ENCODE results near the gene EPN1. TPM values are rescaled to one million over a fixed set of nuclear protein-coding genes. Genes with fewer than 3 reads are reported as not detected.
"Not testable (repeated sequence)": the region's sequence is repeated elsewhere in the genome, so short reads cannot be mapped to it uniquely, and the experiment has no call there.

Gene EPN1
- total RNA-seq, 8 experiments from 2014 or later = 21.8 to 79.7 (median 50.3) TPM

DNA sequence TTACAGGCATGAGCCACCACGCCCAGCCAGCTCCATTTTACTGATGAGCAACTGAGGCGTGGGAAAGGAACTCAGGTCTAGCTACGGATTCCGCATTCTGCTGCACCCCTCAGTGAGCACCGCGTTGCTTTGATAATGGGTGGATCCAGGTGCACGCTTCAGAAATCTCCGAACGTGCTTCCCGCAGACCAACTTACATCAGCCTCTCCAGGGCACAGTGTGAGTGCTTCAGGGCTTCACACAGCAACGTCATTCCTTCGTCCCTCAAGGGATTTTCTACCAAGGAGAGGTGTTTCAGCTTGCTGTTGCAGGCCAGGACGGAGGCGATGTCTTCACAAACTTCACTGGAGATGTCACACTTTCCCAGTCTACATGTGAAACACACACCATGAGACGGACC is 41.5 kb downstream of the EPN1 start:
- Histone ChIP-seq H3K4me1 (replicated peaks in 1 of 2) (no peaks in the 10 kb centered on the region), H3K4me3 (no peak overlapping the region), H3K27ac (no peak overlapping the region)
- in situ Hi-C loops (cut with MboI; ENCODE audit: low pct_unique_long_range_greater_than_20kb in 2 of 9, low sequenced_read_pairs in 9 of 9, unreplicated experiment in 9 of 9) = no loop called here
- ATAC-seq (replicated peaks in 6 of 8) = no peak
- WGBS, 10 experiments = 40 to 100% (median 54%) methylated on average over 2 to 12 of the region's 15 CpGs; no CpG with 5 or more reads in 2 of the 10 experiments

DNA sequence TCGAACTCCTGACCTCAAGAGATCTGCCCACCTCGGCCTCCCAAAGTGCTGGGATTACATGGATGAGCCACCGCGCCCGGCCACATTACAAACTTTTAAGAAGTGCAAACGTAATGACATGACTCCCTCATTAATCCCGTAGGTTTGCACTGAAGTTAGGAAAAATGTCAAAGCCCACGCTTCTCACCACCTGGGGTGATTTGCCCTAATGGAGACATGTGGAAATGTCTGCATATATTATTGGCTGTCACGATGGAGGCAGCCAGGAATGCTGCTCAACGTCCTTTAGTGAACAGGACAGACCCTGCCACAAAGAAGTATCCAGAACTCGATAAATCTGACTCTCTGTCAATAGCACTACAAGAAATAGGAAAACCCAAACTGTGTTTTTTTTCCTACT is 42.2 kb downstream of the EPN1 start:
- no peak for ATAC-seq (replicated peaks in 6 of 8)
- no peak overlapping the region for H3K27ac ChIP-seq
- in situ Hi-C loops (cut with MboI; ENCODE audit: low pct_unique_long_range_greater_than_20kb in 2 of 9, low sequenced_read_pairs in 9 of 9, unreplicated experiment in 9 of 9) = no loop called here
- 0 to 80% (median 38%) methylated on average over 1 to 10 of the region's 11 CpGs; no CpG with 5 or more reads in 3 of the 10 experiments for WGBS, 10 experiments
- no peak overlapping the region for H3K4me3 ChIP-seq
- H3K4me1 ChIP-seq (replicated peaks in 1 of 2) = no peaks in the 10 kb centered on the region

DNA sequence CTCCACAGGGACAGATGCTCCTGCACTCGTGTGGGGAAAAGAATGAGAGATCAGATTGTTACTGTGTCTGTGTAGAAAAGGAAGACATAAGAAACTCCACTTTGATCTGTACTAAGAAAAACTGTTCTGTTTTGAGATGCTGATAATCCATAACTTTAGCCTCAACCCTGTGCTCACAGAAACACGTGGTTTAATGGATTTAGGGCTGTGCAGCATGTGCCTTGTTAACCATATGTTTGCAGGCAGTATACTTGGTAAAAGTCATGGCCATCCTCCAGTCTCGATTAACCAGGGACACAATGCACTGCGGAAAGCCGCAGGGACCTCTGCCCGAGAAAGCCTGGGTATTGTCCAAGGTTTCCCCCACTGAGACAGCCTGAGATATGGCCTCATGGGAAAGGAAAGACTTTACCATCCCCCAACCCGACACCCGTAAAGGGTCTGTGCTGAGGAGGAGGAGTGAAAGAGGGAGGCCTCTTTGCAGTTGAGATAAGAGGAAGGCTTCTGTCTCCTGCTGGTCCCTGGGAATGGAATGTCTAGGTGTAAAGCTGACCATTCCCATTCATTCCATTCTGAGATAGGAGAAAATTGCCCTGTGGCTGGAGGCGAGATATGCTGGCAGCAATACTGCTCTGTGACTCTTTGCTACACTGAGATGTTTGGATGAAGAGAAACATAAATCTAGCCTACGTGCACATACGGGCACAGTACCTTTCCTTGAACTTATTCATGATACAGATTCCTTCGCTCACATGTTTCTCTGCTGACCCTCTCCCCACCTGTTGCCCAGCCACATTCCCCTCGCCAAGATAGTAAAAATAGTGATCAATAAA is 43.1 kb downstream of the EPN1 start:
- H3K4me3 ChIP-seq; H3K4me1 ChIP-seq (replicated peaks in 1 of 2); in situ Hi-C loops (cut with MboI; ENCODE audit: low pct_unique_long_range_greater_than_20kb in 2 of 9, low sequenced_read_pairs in 9 of 9, unreplicated experiment in 9 of 9); ATAC-seq (replicated peaks in 6 of 8); H3K27ac ChIP-seq: not testable (repeated sequence)
- 17 to 83% (median 47%) methylated on average over 2 to 12 of the region's 13 CpGs; no CpG with 5 or more reads in 2 of the 10 experiments for WGBS, 10 experiments

DNA sequence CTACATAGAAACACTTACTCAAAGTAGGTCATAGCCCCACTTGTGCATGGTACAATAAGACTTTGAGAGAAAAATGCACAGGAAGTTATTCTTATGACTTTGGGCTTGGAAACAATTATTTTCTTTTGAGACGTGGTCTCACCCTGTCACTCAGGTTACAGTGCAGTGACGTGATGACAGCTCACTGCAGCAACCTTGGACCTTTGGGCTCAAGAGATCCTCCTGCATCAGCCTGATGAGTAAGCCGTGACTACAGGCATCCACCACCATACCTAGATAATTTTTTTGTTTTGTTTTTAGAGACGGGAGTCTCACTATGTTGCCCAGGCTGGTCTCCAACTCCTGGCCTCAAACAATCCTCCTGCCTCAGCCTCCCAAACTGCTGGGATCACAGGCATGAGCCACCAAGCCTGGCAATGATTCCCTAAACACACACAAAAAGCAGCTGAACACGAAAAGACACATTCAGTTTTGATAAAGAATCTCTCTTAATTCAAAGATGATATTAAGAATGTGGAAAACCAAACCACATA is 45.3 kb downstream of the EPN1 start:
- no peak for ATAC-seq (replicated peaks in 6 of 8)
- in situ Hi-C loops (cut with MboI; ENCODE audit: low pct_unique_long_range_greater_than_20kb in 2 of 9, low sequenced_read_pairs in 9 of 9, unreplicated experiment in 9 of 9) = no loop called here
- WGBS, 10 experiments = 0 to 80% (median 21%) methylated on average over 1 to 5 of the region's 5 CpGs; no CpG with 5 or more reads in 1 of the 10 experiments
- H3K4me3 ChIP-seq = no peak overlapping the region
- no peak overlapping the region for H3K27ac ChIP-seq
- H3K4me1 ChIP-seq (replicated peaks in 1 of 2) = no peaks in the 10 kb centered on the region

DNA sequence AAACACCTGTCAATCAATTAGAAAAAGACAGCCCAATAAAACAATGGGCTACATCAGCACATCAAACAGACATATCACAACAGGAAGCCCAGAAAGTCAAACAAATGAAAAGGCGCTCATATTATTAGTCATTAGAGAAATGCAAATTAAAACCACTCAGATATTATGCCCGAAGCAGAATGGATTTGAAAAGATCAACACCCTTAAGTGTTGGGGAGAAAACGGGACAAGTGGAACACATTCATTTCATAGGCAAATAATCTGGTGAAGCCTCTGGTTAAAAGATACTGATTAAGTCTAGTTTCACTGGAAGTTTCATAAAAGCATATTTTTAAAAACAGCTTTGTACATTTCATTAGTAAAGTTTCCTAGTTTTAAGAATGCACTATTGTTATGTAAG is 45.8 kb downstream of the EPN1 start:
- Histone ChIP-seq H3K27ac (no peak overlapping the region), H3K4me3 (no peak overlapping the region), H3K4me1 (replicated peaks in 1 of 2) (no peaks in the 10 kb centered on the region)
- no peak for ATAC-seq (replicated peaks in 6 of 8)
- in situ Hi-C loops (cut with MboI; ENCODE audit: low pct_unique_long_range_greater_than_20kb in 2 of 9, low sequenced_read_pairs in 9 of 9, unreplicated experiment in 9 of 9) = no loop called here
- 0 to 69% (median 25%) methylated on average over 2 to 3 of the region's 3 CpGs for WGBS, 10 experiments

DNA sequence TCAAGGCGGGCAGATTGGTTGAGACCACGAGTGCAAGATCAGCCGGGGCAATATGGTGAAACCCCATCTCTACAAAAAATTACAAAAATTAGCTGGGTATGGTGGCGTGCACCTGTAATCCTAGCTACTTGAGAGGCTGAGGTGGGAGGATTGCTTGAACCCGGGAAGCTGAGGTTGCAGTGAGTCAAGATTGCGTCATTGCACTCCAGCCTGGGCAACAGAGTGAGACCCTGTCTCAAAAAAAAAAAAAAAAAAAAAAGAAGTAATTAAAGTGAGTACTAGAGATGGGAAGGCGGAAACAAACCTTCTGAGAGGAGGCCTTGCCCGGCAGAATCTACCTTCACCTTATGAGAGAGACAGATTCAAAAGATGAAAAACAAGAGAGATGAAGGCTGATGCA is 48.5 kb downstream of the EPN1 start:
- H3K4me3 ChIP-seq = no peak overlapping the region
- WGBS, 10 experiments = 10 to 87% (median 59%) methylated on average over 3 to 8 of the region's 8 CpGs; no CpG with 5 or more reads in 1 of the 10 experiments
- H3K27ac ChIP-seq = no peak overlapping the region
- H3K4me1 ChIP-seq (replicated peaks in 1 of 2) = no peaks in the 10 kb centered on the region
- in situ Hi-C loops (cut with MboI; ENCODE audit: low pct_unique_long_range_greater_than_20kb in 2 of 9, low sequenced_read_pairs in 9 of 9, unreplicated experiment in 9 of 9) = no loop called here
- no peak for ATAC-seq (replicated peaks in 6 of 8)

DNA sequence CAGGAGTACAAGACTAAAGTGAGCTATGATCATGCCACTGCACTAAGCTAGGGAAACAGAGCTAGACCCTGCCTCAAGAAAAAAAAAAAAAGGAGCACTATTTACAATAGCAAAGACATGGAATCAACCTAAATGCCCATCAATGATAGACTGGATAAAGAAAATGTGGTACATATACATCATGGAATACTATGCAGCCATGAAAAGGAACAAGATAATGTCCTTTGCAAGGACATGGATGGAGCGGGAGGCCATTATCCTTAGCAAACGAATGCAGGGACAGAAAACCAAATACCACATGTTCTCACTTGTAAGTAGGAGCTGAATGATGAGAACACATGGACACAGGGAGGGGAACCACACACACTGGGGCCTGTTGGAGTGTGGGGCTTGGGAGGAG is 55.4 kb downstream of the EPN1 start:
- H3K27ac ChIP-seq; in situ Hi-C loops (cut with MboI; ENCODE audit: low pct_unique_long_range_greater_than_20kb in 2 of 9, low sequenced_read_pairs in 9 of 9, unreplicated experiment in 9 of 9); H3K4me1 ChIP-seq (replicated peaks in 1 of 2); ATAC-seq (replicated peaks in 6 of 8); H3K4me3 ChIP-seq: not testable (repeated sequence)
- 10 to 83% (median 39%) methylated on average over 1 to 2 of the region's 2 CpGs; no CpG with 5 or more reads in 3 of the 10 experiments for WGBS, 10 experiments

DNA sequence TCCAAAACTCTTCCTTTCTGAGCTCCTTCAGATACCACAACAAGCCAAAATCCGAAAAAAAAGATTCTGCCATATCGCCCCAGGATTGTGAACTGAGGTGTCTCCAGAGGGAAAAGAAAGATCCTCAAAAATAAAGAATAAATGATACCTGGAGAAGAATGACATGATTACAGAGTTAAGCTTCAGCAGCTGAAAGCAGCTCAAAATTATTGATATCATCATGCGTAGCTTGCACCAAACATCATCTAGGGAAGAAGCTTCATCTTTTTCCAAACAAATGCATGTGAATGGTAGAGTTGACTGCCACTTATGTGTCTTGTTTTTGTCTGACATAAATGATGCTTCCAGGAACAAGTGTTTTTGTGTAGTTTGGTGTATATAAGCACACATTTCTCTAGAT is 63.3 kb downstream of the EPN1 start, which contains the start of gene NLRP9:
TSS of gene NLRP9 (minus strand) at position 101 of the 400 bp plus-strand sequence. CDS start at position 73, 28 bp downstream.
- Histone ChIP-seq H3K4me1 (replicated peaks in 1 of 2) (no peaks in the 10 kb centered on the region), H3K27ac (no peak within 1 kb of the TSS), H3K4me3 (no peak within 1 kb of the TSS)
- WGBS, 10 experiments = 8 to 58% (median 38%) methylated on average over 2 to 3 of the region's 3 CpGs; no CpG with 5 or more reads in 2 of the 10 experiments
- no peak for ATAC-seq (replicated peaks in 6 of 8)
- in situ Hi-C loops (cut with MboI; ENCODE audit: low pct_unique_long_range_greater_than_20kb in 2 of 9, low sequenced_read_pairs in 9 of 9, unreplicated experiment in 9 of 9) = no loop called here

DNA sequence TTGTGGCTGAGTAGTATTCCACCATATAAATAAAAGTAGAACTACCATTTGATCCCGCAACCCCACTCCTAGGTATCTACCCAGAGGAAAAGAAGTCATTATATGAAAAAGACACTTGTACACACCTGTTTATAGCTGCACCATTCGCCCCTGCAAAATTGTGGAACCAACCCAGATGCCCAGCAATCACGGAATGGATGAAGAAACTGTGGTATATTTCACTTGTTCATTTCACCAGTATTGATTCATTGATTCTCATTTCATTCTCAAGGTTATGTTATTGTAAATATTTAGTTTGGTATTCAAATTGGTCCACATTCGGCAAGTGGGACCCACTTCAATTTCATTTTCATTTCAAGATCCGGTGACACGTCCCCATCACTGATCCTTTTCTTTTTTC is 75.7 kb downstream of the EPN1 start:
- WGBS, 10 experiments = 0 to 78% (median 42%) methylated on average over 2 to 6 of the region's 6 CpGs
- Histone ChIP-seq H3K4me1 (replicated peaks in 1 of 2) (no peaks in the 10 kb centered on the region), H3K27ac (no peak overlapping the region), H3K4me3 (no peak overlapping the region)
- in situ Hi-C loops (cut with MboI; ENCODE audit: low pct_unique_long_range_greater_than_20kb in 2 of 9, low sequenced_read_pairs in 9 of 9, unreplicated experiment in 9 of 9) = no loop called here
- no peak for ATAC-seq (replicated peaks in 6 of 8)

DNA sequence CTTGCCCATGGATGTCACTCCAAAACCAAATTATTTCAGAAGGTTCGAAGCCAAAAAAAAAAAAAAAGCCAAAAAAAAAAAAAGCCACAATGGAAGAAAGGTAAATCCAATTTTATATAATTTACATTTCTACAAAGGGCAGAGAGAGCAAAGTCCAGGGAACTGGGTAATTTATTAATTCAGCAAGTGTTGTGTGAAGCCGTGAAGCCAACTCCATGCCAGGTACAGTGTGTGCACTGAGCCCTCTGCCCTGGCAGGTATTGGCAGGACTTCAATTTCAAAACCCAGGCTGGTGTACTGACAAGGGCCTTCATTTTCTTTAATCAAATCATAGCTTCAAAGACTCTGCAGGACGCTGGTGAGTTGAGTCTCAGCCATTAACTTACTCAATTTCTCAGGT is 78.4 kb downstream of the EPN1 start:
- in situ Hi-C loops (cut with MboI; ENCODE audit: low pct_unique_long_range_greater_than_20kb in 2 of 9, low sequenced_read_pairs in 9 of 9, unreplicated experiment in 9 of 9) = no loop called here
- WGBS, 10 experiments = 0 to 57% (median 21%) methylated on average over 2 to 3 of the region's 3 CpGs
- no peak for ATAC-seq (replicated peaks in 6 of 8)
- Histone ChIP-seq H3K4me1 (replicated peaks in 1 of 2) (no peaks in the 10 kb centered on the region), H3K27ac (no peak overlapping the region), H3K4me3 (no peak overlapping the region)

DNA sequence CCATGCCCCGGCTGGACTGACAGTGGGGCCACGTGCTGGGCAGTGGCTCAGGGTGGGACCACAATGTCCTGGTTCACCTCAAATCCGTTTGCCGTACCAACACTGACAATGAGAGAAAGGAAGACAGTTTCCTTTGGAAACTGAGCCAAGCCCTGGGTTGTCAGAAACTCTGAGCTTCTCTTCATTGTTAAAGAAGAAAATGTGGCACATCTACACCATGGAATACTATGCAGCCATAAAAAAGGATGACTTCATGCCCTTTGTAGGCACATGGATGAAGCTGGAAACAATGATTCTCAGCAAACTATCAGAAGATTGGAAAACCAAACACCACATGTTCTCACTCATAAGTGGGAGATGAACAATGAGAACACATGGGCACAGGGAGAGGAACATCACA is 81.8 kb downstream of the EPN1 start:
- in situ Hi-C loops (cut with MboI; ENCODE audit: low pct_unique_long_range_greater_than_20kb in 2 of 9, low sequenced_read_pairs in 9 of 9, unreplicated experiment in 9 of 9); H3K4me3 ChIP-seq; H3K27ac ChIP-seq; H3K4me1 ChIP-seq (replicated peaks in 1 of 2); ATAC-seq (replicated peaks in 6 of 8): not testable (repeated sequence)
- WGBS, 10 experiments = 7 to 80% (median 44%) methylated on average over 1 to 4 of the region's 4 CpGs; no CpG with 5 or more reads in 3 of the 10 experiments

DNA sequence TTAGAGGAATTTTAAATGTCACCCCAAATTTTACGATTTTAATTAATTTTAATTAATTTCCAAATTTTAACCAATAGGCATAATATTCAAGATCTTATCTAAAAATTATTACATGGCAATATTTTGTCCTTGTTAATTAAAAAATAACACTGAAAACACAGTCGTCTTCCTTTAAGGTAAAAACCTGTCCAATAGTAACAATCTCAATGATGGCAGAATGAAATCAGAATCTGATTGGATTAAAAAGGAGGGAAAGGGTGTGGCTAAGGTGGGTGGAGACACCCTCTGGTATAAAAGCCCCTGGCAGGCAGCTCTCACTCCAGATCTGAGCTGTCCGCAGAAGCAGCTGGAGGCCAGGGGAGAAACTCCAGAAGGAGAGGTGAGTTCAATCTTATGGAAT is 83.8 kb downstream of the EPN1 start, which contains the start of gene RFPL4A:
TSS of gene RFPL4A (plus strand) at position 301 of the 400 bp plus-strand sequence. CDS start 2,704 bp downstream, outside the sequence.
- in situ Hi-C loops (cut with MboI; ENCODE audit: low pct_unique_long_range_greater_than_20kb in 2 of 9, low sequenced_read_pairs in 9 of 9, unreplicated experiment in 9 of 9) = not testable (repeated sequence)
- WGBS, 10 experiments = 50 to 100% (median 60%) methylated on average over 1 to 2 of the region's 3 CpGs; no CpG with 5 or more reads in 7 of the 10 experiments

More for the DNA sequence above, 83.8 kb downstream of the EPN1 start, which contains the start of gene RFPL4A:
- H3K27ac ChIP-seq; H3K4me3 ChIP-seq; H3K4me1 ChIP-seq (replicated peaks in 1 of 2); ATAC-seq (replicated peaks in 6 of 8): not testable (repeated sequence)
